Neural progenitor cell (in vitro differentiated cells): ENCODE data around the gene RIPOR3. TPM values are rescaled to one million over a fixed set of nuclear protein-coding genes. Genes with fewer than 3 reads are reported as not detected.
"Not testable (repeated sequence)": the region's sequence is repeated elsewhere in the genome, so short reads cannot be mapped to it uniquely, and the experiment has no call there.

Source experiments
- DNase-seq: peaks from one replicate; pipeline ENCODE4 v3.0.0-alpha.2; 2016; ENCODE audit warnings: low spot score
- H2AFZ ChIP-seq: fragments of 200-600 bp; sonication (generic); replicated peaks from 2 replicates; pipeline ENCODE4 v1.6.1; 2016; ENCODE audit warnings: antibody characterized with exemption
- H3F3A ChIP-seq: fragments of 200-600 bp; sonication (generic); 2 replicates; pipeline ENCODE4 v1.6.1; 2016; ENCODE audit warnings: antibody characterized with exemption, low read depth
- H3K27ac ChIP-seq: fragments of 200-600 bp; sonication (generic); 2 replicates; pipeline ENCODE4 v1.5.1; 2016; ENCODE audit warnings: mild to moderate bottlenecking
- H3K27me3 ChIP-seq: fragments of 200-600 bp; sonication (generic); 2 replicates; pipeline ENCODE4 v1.6.1; 2016; ENCODE audit warnings: mild to moderate bottlenecking, moderate library complexity
- H3K36me3 ChIP-seq: fragments of 200-600 bp; sonication (generic); 2 replicates; pipeline ENCODE4 v1.5.1; 2016
- H3K4me1 ChIP-seq: fragments of 200-600 bp; sonication (generic); 2 replicates; pipeline ENCODE4 v1.6.1; 2016; ENCODE audit warnings: mixed run types
- H3K4me2 ChIP-seq: fragments of 200-600 bp; sonication (generic); 2 replicates; pipeline ENCODE4 v1.6.1; 2016
- H3K4me3 ChIP-seq: fragments of 200-600 bp; sonication (generic); 2 replicates; pipeline ENCODE4 v1.5.1; 2016
- H3K79me2 ChIP-seq: fragments of 200-600 bp; sonication (generic); 2 replicates; pipeline ENCODE4 v1.6.1; 2016; ENCODE audit warnings: low read depth
- H3K9ac ChIP-seq: fragments of 200-600 bp; sonication (generic); 2 replicates; pipeline ENCODE4 v1.6.1; 2016
- H3K9me3 ChIP-seq: fragments of 200-600 bp; sonication (generic); 2 replicates; pipeline ENCODE4 v1.5.1; 2016; ENCODE audit warnings: low read depth
- H4K20me1 ChIP-seq: fragments of 200-600 bp; sonication (generic); 2 replicates; pipeline ENCODE4 v1.6.1; 2016; ENCODE audit warnings: low read depth
- H3K27ac Mint-ChIP-seq: 3 replicates; pipeline ENCODE4 v1.8.0; 2021; ENCODE audit warnings: mixed read lengths
- H3K27me3 Mint-ChIP-seq: 2 replicates; pipeline ENCODE4 v1.8.0; 2022; ENCODE audit warnings: low read depth, mild to moderate bottlenecking, inconsistent platforms, moderate library complexity, mixed read lengths; ENCODE audit not compliant: insufficient read depth
- H3K36me3 Mint-ChIP-seq: 3 replicates; pipeline ENCODE4 v1.8.0; 2021; ENCODE audit warnings: mixed read lengths
- H3K4me1 Mint-ChIP-seq: 3 replicates; pipeline ENCODE4 v1.8.0; 2021; ENCODE audit warnings: mixed read lengths
- H3K4me3 Mint-ChIP-seq: 3 replicates; pipeline ENCODE4 v1.8.0; 2021; ENCODE audit warnings: mild to moderate bottlenecking, moderate library complexity, mixed read lengths
- H3K9me3 Mint-ChIP-seq: 3 replicates; pipeline ENCODE4 v1.8.0; 2020; ENCODE audit warnings: mixed read lengths
- EZH2 ChIP-seq: fragments of 200-600 bp; sonication (generic); IDR thresholded peaks from 2 replicates; pipeline ENCODE4 v1.6.1; 2017; ENCODE audit warnings: antibody characterized with exemption, mild to moderate bottlenecking, moderate library complexity
- EZH2phosphoT487 ChIP-seq: fragments of 200-600 bp; sonication (generic); IDR thresholded peaks from 2 replicates; pipeline ENCODE4 v1.6.1; 2017; ENCODE audit warnings: antibody characterized with exemption
- total RNA-seq: library from RNA; depleted of rRNA; stranded (reverse); fragments of >200 nt; gene quantifications from 2 replicates; pipeline ENCODE4 v1.2.3, GENCODE V29; 2015; ENCODE audit warnings: low replicate concordance
- TF ChIP-seq, protein P1 (sequence below): fragments of 200-600 bp; sonication (generic); IDR thresholded peaks from 2 replicates; pipeline ENCODE4 v1.5.1; 2017; ENCODE audit warnings: antibody characterized with exemption, mild to moderate bottlenecking

The RIPOR3 gene
- total RNA-seq, 1 donor from 2014 or later = 1.2 TPM

DNA sequence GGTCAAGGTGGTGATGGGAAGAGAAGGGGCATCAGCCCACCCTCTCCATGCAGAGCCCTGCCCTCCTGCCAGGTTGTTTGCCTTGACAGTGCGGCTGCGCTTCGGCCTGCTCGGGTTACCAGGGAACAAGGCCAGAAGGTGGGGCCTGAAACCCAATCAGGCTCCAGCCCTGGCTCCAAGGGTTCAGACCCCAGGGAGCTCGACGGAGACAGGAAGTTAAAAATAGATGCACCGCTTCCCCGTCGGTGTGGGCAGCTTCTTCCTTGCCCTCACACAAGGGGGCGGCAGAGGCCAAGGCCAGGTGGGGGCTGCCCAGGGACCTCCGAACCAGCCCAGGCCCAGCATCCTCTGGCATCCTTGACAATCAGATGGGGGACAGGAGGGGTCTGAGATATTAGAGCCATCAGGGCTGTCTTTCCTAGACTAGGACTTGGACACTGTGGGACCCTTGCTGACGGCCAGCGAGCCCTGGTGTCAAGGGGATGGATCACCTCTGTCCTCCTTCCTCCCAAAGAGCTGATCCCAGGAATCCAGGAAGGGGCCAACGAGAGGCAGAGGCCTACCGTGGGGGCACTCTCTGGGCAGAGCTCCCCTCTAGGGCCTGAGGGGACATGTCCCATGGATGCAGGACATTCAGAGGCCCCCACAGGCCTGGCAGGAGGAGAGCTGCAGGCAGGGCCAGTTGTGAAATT is 65.2 kb downstream of the RIPOR3 start:
- no peak overlapping the region for H3K4me3 ChIP-seq
- Mint-ChIP-seq H3K9me3 (peaks cover 3% of the 10 kb centered on the region), H3K36me3 (no peaks in the 10 kb centered on the region), H3K4me3 (no peak overlapping the region), H3K27ac (no peak overlapping the region), H3K27me3 (peaks cover 5% of the 10 kb centered on the region), H3K4me1 (peaks cover 7% of the 10 kb centered on the region)
- no peak overlapping the region for H3K9ac ChIP-seq
- TF ChIP-seq EZH2phosphoT487 = no peak
- TF ChIP-seq, protein P1, sequence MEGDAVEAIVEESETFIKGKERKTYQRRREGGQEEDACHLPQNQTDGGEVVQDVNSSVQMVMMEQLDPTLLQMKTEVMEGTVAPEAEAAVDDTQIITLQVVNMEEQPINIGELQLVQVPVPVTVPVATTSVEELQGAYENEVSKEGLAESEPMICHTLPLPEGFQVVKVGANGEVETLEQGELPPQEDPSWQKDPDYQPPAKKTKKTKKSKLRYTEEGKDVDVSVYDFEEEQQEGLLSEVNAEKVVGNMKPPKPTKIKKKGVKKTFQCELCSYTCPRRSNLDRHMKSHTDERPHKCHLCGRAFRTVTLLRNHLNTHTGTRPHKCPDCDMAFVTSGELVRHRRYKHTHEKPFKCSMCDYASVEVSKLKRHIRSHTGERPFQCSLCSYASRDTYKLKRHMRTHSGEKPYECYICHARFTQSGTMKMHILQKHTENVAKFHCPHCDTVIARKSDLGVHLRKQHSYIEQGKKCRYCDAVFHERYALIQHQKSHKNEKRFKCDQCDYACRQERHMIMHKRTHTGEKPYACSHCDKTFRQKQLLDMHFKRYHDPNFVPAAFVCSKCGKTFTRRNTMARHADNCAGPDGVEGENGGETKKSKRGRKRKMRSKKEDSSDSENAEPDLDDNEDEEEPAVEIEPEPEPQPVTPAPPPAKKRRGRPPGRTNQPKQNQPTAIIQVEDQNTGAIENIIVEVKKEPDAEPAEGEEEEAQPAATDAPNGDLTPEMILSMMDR = peak; percentile 64
- H3F3A ChIP-seq = no peaks in the 10 kb centered on the region
- no peaks in the 10 kb centered on the region for H3K79me2 ChIP-seq
- H3K27me3 ChIP-seq = no peaks in the 10 kb centered on the region
- peak; percentile 65 for DNase-seq
- H2AFZ ChIP-seq = no peak overlapping the region
- H3K36me3 ChIP-seq = no peaks in the 10 kb centered on the region
- H3K4me1 ChIP-seq = peaks cover 14% of the 10 kb centered on the region
- no peaks in the 10 kb centered on the region for H3K9me3 ChIP-seq
- H3K27ac ChIP-seq = no peak overlapping the region
- H4K20me1 ChIP-seq = no peaks in the 10 kb centered on the region
- no peak overlapping the region for H3K4me2 ChIP-seq

DNA sequence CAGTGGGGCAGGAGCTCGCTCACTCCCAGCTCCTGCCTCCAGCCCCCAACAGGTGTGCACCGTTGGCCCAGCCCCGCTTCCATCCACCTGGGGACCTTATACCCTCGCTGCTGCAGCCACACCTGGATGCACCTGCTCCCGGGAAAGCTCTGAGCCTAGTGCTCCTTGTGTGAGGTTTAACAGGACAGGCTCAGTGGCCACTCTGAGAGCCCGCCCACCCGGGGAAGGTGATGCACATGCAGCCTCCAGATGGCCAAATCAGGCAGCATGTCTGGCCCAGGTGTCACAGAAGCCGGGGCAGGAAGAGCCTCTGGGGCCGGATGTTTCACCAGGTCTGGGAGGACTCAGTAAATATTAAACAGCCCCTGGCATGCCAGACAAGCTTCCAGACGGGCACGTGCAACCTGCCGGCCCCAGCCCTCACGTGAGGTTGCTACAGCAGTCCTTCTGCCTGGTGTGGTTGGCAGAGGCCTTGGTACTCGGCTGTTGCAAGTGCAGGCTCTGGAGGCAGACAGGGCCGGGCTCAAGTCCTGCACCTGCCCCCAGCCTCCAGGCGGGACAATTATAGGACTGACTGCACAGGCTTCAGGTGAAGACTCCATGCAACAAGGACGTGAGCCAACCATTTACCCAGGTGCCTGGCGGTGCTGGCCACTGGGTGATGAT is 66.9 kb downstream of the RIPOR3 start:
- no peaks in the 10 kb centered on the region for H3K9me3 ChIP-seq
- no peak for DNase-seq
- no peaks in the 10 kb centered on the region for H3K36me3 Mint-ChIP-seq
- TF ChIP-seq EZH2phosphoT487 (no peak), EZH2 (no peak)
- TF ChIP-seq, protein P1 = no peak
- H3K4me1 ChIP-seq = peaks cover 14% of the 10 kb centered on the region
- no peak overlapping the region for H2AFZ ChIP-seq
- H3K27me3 ChIP-seq = no peaks in the 10 kb centered on the region
- peaks cover 11% of the 10 kb centered on the region for H3K9me3 Mint-ChIP-seq
- H3K4me3 Mint-ChIP-seq = no peak overlapping the region
- no peaks in the 10 kb centered on the region for H4K20me1 ChIP-seq
- no peak overlapping the region for H3K9ac ChIP-seq
- H3K79me2 ChIP-seq = no peaks in the 10 kb centered on the region
- H3K4me1 Mint-ChIP-seq = peaks cover 10% of the 10 kb centered on the region
- H3K27me3 Mint-ChIP-seq = peaks cover 5% of the 10 kb centered on the region
- no peaks in the 10 kb centered on the region for H3K36me3 ChIP-seq
- no peaks in the 10 kb centered on the region for H3F3A ChIP-seq
- H3K27ac ChIP-seq = no peak overlapping the region
- H3K4me2 ChIP-seq = no peak overlapping the region
- H3K4me3 ChIP-seq = no peak overlapping the region
- no peak overlapping the region for H3K27ac Mint-ChIP-seq

DNA sequence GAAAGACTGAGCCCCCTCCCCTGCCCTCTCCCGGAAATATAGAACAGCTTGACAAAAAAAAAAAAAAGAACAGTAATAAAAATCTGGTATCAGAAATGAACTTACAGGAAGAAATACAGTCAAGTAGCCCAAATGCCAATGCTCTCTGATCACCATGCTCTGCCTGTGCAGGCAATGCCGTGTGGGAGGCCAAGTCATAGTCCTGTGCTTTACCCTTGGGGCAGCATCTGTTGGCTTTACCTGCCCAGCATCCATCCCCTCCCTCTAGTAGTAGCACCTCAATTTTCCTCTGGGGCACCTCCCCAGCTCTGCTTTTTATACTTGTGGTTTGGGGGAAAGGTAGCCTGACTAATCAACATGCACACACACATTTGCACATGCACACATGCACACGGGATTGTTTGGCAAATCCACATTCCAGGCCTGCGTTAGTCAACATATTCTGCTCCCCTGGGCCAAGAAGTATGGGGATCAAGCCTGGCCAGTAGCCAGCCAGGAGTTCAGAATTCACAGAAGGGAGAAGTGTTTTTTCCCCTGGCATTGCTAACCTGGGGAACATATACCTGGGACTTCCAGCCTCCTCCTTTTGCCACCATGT is 70.2 kb downstream of the RIPOR3 start:
- DNase-seq = no peak
- no peaks in the 10 kb centered on the region for H3K36me3 Mint-ChIP-seq

DNA sequence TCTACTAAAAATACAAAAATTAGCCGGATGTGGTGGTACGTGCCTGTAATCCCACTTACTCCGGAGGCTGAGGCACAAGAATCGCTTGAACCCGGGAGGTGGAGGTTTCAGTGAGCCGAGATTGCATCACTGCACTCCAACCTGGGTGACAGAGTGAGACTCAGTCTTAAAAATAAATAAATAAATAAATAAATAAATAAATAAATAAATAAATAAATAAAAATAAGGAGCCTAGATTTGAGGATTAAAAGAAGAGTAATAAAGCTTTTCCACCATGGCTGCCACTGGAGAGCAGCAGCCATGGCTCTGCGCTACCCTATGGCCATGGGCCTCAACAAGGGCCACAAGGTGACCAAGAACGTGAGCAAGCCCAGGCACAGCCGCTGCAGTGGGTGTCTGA is 70.9 kb downstream of the RIPOR3 start:
- not testable (repeated sequence) for H3K79me2 ChIP-seq, H3K9me3 ChIP-seq, H3K27me3 ChIP-seq, H3F3A ChIP-seq, H3K9ac ChIP-seq, H3K36me3 Mint-ChIP-seq, H3K27ac ChIP-seq, H3K4me1 ChIP-seq, H3K4me3 Mint-ChIP-seq, H3K36me3 ChIP-seq, H2AFZ ChIP-seq, DNase-seq, H4K20me1 ChIP-seq, H3K27ac Mint-ChIP-seq, H3K4me3 ChIP-seq, H3K4me2 ChIP-seq, H3K27me3 Mint-ChIP-seq, H3K4me1 Mint-ChIP-seq
- H3K9me3 Mint-ChIP-seq = peaks cover 11% of the 10 kb centered on the region

More for the DNA sequence above, 70.2 kb downstream of the RIPOR3 start:
- no peak overlapping the region for H3K9ac ChIP-seq
- no peaks in the 10 kb centered on the region for H3K4me1 ChIP-seq
- no peak overlapping the region for H3K27ac ChIP-seq
- H3K79me2 ChIP-seq = no peaks in the 10 kb centered on the region
- no peaks in the 10 kb centered on the region for H3K27me3 ChIP-seq
- H4K20me1 ChIP-seq = no peaks in the 10 kb centered on the region
- peaks cover 4% of the 10 kb centered on the region for H3F3A ChIP-seq
- H3K9me3 ChIP-seq = no peaks in the 10 kb centered on the region
- Mint-ChIP-seq H3K27ac (no peak overlapping the region), H3K9me3 (peaks cover 11% of the 10 kb centered on the region), H3K4me1 (peaks cover 8% of the 10 kb centered on the region), H3K4me3 (no peak overlapping the region), H3K27me3 (peaks cover 5% of the 10 kb centered on the region)
- no peaks in the 10 kb centered on the region for H3K36me3 ChIP-seq
- TF ChIP-seq EZH2 (no peak), EZH2phosphoT487 (no peak)
- TF ChIP-seq, protein P1 = no peak
- H2AFZ ChIP-seq = no peak overlapping the region
- no peak overlapping the region for H3K4me2 ChIP-seq
- H3K4me3 ChIP-seq = no peak overlapping the region
